Uterus (tissue), 4 donors: ENCODE data around the gene EPN1. TPM values are rescaled to one million over a fixed set of nuclear protein-coding genes. Genes with fewer than 3 reads are reported as not detected.

ENCODE experiments used
- DNase-seq, 2 donors: peaks; one replicate each; pipeline ENCODE4 v3.0.0-alpha.2; 2019 to 2020
- H3K27ac ChIP-seq, 2 donors: fragments of 200-600 bp; sonication (generic); 1 replicate in 1 of 2; 2 replicates in 1 of 2; pipeline ENCODE4 v1.5.1; 2016 to 2018
- H3K27me3 ChIP-seq, 2 donors: fragments of 200-600 bp; sonication (generic); one replicate each; pipeline ENCODE4 v1.5.1; 2018 to 2019; ENCODE audit warnings: control low read depth in 1 of 2
- H3K36me3 ChIP-seq, 2 donors: fragments of 200-600 bp; sonication (generic); one replicate each; pipeline ENCODE4 v1.5.1; 2019; ENCODE audit warnings: control low read depth in 1 of 2
- H3K4me1 ChIP-seq, 2 donors: fragments of 200-600 bp; sonication (generic); one replicate each; pipeline ENCODE4 v1.5.1; 2018 to 2019; ENCODE audit warnings: control low read depth in 1 of 2
- H3K4me3 ChIP-seq, 2 donors: fragments of 200-600 bp; sonication (generic); 1 replicate in 1 of 2; 2 replicates in 1 of 2; pipeline ENCODE4 v1.5.1; 2018 to 2019; ENCODE audit warnings: mild to moderate bottlenecking in 1 of 2
- H3K9me3 ChIP-seq, 2 donors: fragments of 200-600 bp; sonication (generic); one replicate each; pipeline ENCODE4 v1.5.1; 2019; ENCODE audit warnings: control low read depth in 1 of 2
- CTCF ChIP-seq, 4 experiments: fragments of 200-600 bp in 2 of 4; fragments of 450-650 bp in 2 of 4; sonication (generic) in 2 of 4; IDR thresholded peaks; one replicate each; pipeline ENCODE4 v1.5.1; 2016 to 2019; ENCODE audit warnings: antibody characterized with exemption in 4 of 4, mild to moderate bottlenecking in 2 of 4, moderate library complexity in 1 of 4
- POLR2A ChIP-seq, 2 donors: fragments of 450-650 bp; IDR thresholded peaks; one replicate each; pipeline ENCODE4 v1.6.1; 2016; ENCODE audit warnings: antibody characterized with exemption in 2 of 2, mild to moderate bottlenecking in 1 of 2, moderate library complexity in 1 of 2
- intact Hi-C: fragments of 100-400 bp; cut with DNase I; formaldehyde crosslinking; loops from one replicate; pipeline ENCODE4 v1.15.1; 2023; ENCODE audit warnings: low total_unique reads
- total RNA-seq, 4 donors: library from RNA; depleted of rRNA in 3 of 4; stranded (reverse); fragments of >200 nt in 3 of 4; gene quantifications; one replicate each; pipeline versions ENCODE4 v1.1.0 to v1.2.4, GENCODE V29; 2014 to 2023
- donor health status: DM: yes; HTN: yes; CAD: no.

The EPN1 gene
- total RNA-seq, 4 donors from 2014 or later = 27.9 to 88.4 (median 51.7) TPM

- Histone ChIP-seq H3K4me3 (no peak overlapping the region), H3K9me3 (no peaks in the 10 kb centered on the region), H3K27me3 (no peaks in the 10 kb centered on the region), H3K36me3 (no peaks in the 10 kb centered on the region), H3K27ac (no peak overlapping the region), H3K4me1 (no peaks in the 10 kb centered on the region)
- no peak for DNase-seq
- intact Hi-C loops = no loop called here
- TF ChIP-seq POLR2A (IDR thresholded peaks at IDR 0.05) (no peak), CTCF (IDR thresholded peaks at IDR 0.05) (no peak)
Observed at GRCh38 chr19:55694241-55694655, 19.2 kb downstream of the EPN1 start.

DNA sequence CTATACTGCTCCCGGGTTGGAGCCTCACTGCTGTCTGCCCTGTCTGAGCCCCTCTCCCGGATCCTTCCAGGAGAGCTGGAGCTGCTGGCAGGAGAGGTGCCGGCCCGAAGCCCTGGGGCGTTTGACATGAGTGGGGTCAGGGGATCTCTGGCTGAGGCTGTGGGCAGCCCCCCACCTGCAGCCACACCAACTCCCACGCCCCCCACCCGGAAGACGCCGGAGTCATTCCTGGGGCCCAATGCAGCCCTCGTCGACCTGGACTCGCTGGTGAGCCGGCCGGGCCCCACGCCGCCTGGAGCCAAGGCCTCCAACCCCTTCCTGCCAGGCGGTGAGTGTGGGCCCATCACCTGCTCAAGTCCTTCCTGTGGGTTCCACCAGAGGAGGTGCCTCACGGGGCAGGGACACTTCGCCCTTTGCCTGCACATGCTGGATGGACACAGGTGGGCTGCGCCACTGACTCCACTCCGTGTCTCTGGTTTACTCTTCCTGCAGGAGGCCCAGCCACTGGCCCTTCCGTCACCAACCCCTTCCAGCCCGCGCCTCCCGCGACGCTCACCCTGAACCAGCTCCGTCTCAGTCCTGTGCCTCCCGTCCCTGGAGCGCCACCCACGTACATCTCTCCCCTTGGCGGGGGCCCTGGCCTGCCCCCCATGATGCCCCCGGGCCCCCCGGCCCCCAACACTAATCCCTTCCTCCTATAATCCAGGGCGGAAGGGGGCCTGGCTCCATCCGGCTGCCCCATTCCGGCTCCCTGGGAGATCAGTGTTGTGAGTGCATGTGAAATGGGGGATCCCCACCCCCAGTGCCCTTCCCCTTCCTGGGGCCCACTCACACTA is 19.8 kb downstream of the EPN1 start:
- Histone ChIP-seq H3K4me1 (no peaks in the 10 kb centered on the region), H3K4me3 (no peak overlapping the region), H3K36me3 (no peaks in the 10 kb centered on the region), H3K27me3 (no peaks in the 10 kb centered on the region), H3K9me3 (no peaks in the 10 kb centered on the region), H3K27ac (no peak overlapping the region)
- intact Hi-C loops = no loop called here
- no peak for TF ChIP-seq CTCF (IDR thresholded peaks at IDR 0.05)
- TF ChIP-seq POLR2A (IDR thresholded peaks at IDR 0.05) = no peak
- no peak for DNase-seq

- intact Hi-C loops = no loop called here
- H3K27me3 ChIP-seq = no peaks in the 10 kb centered on the region
- no peaks in the 10 kb centered on the region for H3K4me1 ChIP-seq
- TF ChIP-seq CTCF (IDR thresholded peaks at IDR 0.05) = no peak
- no peak for TF ChIP-seq POLR2A (IDR thresholded peaks at IDR 0.05)
- no peaks in the 10 kb centered on the region for H3K36me3 ChIP-seq
- H3K27ac ChIP-seq = no peak overlapping the region
- no peaks in the 10 kb centered on the region for H3K9me3 ChIP-seq
- no peak for DNase-seq
- H3K4me3 ChIP-seq = no peak overlapping the region
Observed at GRCh38 chr19:55695511-55696290, 20.7 kb downstream of the EPN1 start.

DNA sequence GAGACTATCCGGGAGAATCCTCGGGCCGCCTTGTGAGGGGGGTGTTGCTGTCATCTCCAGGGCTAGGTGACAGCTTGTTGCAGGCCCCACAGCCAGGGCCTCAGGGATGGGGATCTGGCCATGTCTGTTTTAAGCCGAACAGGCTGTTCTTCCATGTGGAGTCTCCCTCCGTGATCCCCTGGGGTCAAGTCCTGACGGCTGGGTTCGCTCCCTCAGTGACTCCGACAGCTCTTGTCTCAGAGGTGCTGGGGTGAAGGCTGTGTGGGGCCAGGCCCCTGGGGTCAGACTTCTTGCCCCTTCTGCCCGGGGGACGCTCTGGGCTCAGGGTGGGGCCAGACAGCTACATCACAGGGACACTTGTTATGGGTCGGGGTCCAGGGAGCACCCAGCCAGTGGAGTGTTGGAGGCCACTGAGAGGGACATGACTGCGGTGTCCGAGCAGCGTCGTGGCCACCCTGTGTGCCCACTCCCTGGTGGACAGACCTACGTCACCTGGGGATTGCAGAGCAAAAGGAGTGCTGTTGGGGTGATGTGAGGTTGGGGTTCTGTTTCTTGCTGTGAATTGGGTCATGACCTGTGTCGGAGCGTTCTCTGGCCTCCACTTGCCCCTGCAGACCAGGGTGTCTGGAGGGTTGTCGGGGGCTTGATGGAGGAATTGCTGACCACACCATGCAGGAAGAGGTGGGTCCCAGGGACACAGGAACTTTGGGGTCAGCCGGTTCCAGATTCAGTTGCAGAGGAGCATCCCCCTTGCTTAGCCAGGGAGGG is 21.5 kb downstream of the EPN1 start:
- no peaks in the 10 kb centered on the region for H3K9me3 ChIP-seq
- no peak for TF ChIP-seq POLR2A (IDR thresholded peaks at IDR 0.05)
- no peak for TF ChIP-seq CTCF (IDR thresholded peaks at IDR 0.05)
- intact Hi-C loops = no loop called here
- no peak overlapping the region for H3K27ac ChIP-seq
- no peak for DNase-seq
- no peaks in the 10 kb centered on the region for H3K27me3 ChIP-seq
- H3K4me1 ChIP-seq = no peaks in the 10 kb centered on the region
- H3K4me3 ChIP-seq = no peak overlapping the region
- no peaks in the 10 kb centered on the region for H3K36me3 ChIP-seq
